ENCODE results near the gene ABCG4. TPM values are rescaled to one million over a fixed set of nuclear protein-coding genes. Genes with fewer than 3 reads are reported as not detected.

ABCG4 gene
- total and polyA plus RNA-seq, 9 of the 15 experiments (the other 6 are each of a cell fraction or from before 2014, with no cell fraction given): 0.03 to 0.11 (median 0.07) TPM; not detected in 4

DNA sequence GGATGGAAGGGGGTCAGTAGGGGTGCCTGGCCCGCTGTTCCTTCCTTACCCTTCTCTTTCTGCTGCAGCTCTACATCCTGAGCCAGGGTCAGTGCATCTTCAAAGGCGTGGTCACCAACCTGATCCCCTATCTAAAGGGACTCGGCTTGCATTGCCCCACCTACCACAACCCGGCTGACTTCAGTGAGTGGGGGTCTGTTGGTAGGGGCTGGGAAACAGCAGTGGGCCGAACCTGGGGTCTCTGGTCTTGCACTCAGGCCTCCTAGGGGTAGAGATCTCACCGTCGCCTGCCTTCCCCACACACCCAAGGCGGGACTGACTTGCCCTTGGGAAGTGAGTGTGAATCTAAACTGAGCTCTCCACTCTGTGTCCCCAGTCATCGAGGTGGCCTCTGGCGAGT, 7.6 kb downstream of the ABCG4 start:
- POLR2A ChIA-PET: no interaction called here
- H3K9me3 ChIP-seq (replicated peaks; ENCODE audit: control insufficient read depth, insufficient read depth, low read depth, low read length): no peaks in the 10 kb centered on the region
- in situ Hi-C loops (cut with MboI): no loop called here
- TF ChIP-seq, protein P1, sequence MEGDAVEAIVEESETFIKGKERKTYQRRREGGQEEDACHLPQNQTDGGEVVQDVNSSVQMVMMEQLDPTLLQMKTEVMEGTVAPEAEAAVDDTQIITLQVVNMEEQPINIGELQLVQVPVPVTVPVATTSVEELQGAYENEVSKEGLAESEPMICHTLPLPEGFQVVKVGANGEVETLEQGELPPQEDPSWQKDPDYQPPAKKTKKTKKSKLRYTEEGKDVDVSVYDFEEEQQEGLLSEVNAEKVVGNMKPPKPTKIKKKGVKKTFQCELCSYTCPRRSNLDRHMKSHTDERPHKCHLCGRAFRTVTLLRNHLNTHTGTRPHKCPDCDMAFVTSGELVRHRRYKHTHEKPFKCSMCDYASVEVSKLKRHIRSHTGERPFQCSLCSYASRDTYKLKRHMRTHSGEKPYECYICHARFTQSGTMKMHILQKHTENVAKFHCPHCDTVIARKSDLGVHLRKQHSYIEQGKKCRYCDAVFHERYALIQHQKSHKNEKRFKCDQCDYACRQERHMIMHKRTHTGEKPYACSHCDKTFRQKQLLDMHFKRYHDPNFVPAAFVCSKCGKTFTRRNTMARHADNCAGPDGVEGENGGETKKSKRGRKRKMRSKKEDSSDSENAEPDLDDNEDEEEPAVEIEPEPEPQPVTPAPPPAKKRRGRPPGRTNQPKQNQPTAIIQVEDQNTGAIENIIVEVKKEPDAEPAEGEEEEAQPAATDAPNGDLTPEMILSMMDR (IDR thresholded peaks at IDR 0.05 in 2 of 3, conservative IDR thresholded peaks at IDR 0.05 in 1 of 3; ENCODE audit: insufficient read depth in 2 of 3, low read depth in 1 of 3, low read length in 3 of 3): 0 out of 6 replicates have a peak, but pooled peaks of 1 of the 3 experiments have one; percentile 8
- no peak for TF ChIP-seq PHF21A (IDR thresholded peaks at IDR 0.05; ENCODE audit: borderline replicate concordance, low read depth)
- no peak for TF ChIP-seq ZFP91 (CRISPR knock-in tag; IDR thresholded peaks at IDR 0.05)
- peaks cover 15 to 20% of the 10 kb centered on the region in 2 experiments; a peak in 4 of 5 replicates for H3K4me1 ChIP-seq (replicated peaks in 1 of 2; ENCODE audit: control insufficient read depth in 2 of 2, insufficient read depth in 2 of 2, low read length in 2 of 2)
- intact Hi-C loops (cut with micrococcal nuclease): loop anchor here (5.0 kb wide), 1 partner anchor 54 kb away; the partner anchor contains the start of gene DPAGT1
- no TSS peak for BruUV-seq (replicated peaks)
- CTCF ChIA-PET (ENCODE audit: low intra/inter-chr PET ratio): no interaction called here
- H4K20me1 ChIP-seq (replicated peaks; ENCODE audit: control insufficient read depth, insufficient read depth, low read length): no peaks in the 10 kb centered on the region
- H3K9me1 ChIP-seq (ENCODE audit: control insufficient read depth, insufficient read depth, low read length): no peaks in the 10 kb centered on the region
- H3K27ac ChIP-seq (ENCODE audit: extremely low read depth, low read depth, low read length): no peak overlapping the region
- H3K79me2 ChIP-seq (ENCODE audit: control insufficient read depth, insufficient read depth, low read length): no peaks in the 10 kb centered on the region
- no peak overlapping the region for H3K4me2 ChIP-seq (ENCODE audit: insufficient read depth, low read length)
- no peak for FAIRE-seq
- 15% methylated on average over 10 of the region's 10 CpGs for WGBS (ENCODE audit: insufficient coverage, low coverage, missing lambda C conversion rate)
- H3K27me3 ChIP-seq (ENCODE audit: control insufficient read depth in 2 of 2, insufficient read depth in 2 of 2, low read length in 2 of 2): peaks cover 3 to 36% of the 10 kb centered on the region in 2 experiments; a peak in 3 of 5 replicates
- no peaks in the 10 kb centered on the region for H3K36me3 ChIP-seq (ENCODE audit: control insufficient read depth, insufficient read depth, low read length)
- no peak for DNase-seq (ENCODE audit: extremely low read depth in 1 of 4, low spot score in 3 of 4)
- no peak for ATAC-seq
- no peak overlapping the region for H2AFZ ChIP-seq (ENCODE audit: low read depth, low read length)
- 0 out of 4 replicates have a peak overlapping the region, but pooled peaks of 1 of the 2 experiments have one; percentile 24 for H3K9ac ChIP-seq (ENCODE audit: insufficient read depth in 1 of 2, low read depth in 2 of 2, low read length in 2 of 2)
- no peak overlapping the region for H3K4me3 ChIP-seq
